Ascending aorta (tissue), 2 donors: ENCODE results near the gene MLKL. TPM values are rescaled to one million over a fixed set of nuclear protein-coding genes. Genes with fewer than 3 reads are reported as not detected.

ENCODE experiments used
- DNase-seq, 2 donors: peaks; one replicate each; pipeline ENCODE4 v3.0.0-alpha.2; 2019; ENCODE audit warnings: low spot score in 2 of 2
- H3K27ac ChIP-seq, 2 donors: fragments of 200-600 bp; sonication (generic); one replicate each; pipeline ENCODE4 v1.5.1; 2016 to 2017; ENCODE audit warnings: mild to moderate bottlenecking in 1 of 2
- H3K27me3 ChIP-seq: fragments of 200-600 bp; sonication (generic); one replicate; pipeline ENCODE4 v1.5.1; 2017
- H3K36me3 ChIP-seq, 2 donors: fragments of 200-600 bp; sonication (generic); one replicate each; pipeline ENCODE4 v1.5.1; 2016
- H3K4me1 ChIP-seq, 2 donors: fragments of 200-600 bp; sonication (generic); one replicate each; pipeline ENCODE4 v1.5.1; 2016 to 2017; ENCODE audit warnings: mild to moderate bottlenecking in 1 of 2
- H3K4me3 ChIP-seq, 2 donors: fragments of 200-600 bp; sonication (generic); one replicate each; pipeline ENCODE4 v1.5.1; 2016 to 2017; ENCODE audit warnings: mild to moderate bottlenecking in 1 of 2
- H3K9me3 ChIP-seq, 2 donors: fragments of 200-600 bp; sonication (generic); one replicate each; pipeline ENCODE4 v1.5.1; 2016
- intact Hi-C: fragments of 100-400 bp; cut with DNase I; formaldehyde crosslinking; loops from one replicate; pipeline ENCODE4 v1.15.1; 2023
- total RNA-seq: library from RNA; depleted of rRNA; stranded (reverse); fragments of >200 nt; gene quantifications from one replicate; pipeline ENCODE4 v1.1.0, GENCODE V29; 2016
- TF ChIP-seq, protein P1 (sequence below), 3 experiments: fragments of 200-600 bp in 2 of 3; fragments of 450-650 bp in 1 of 3; sonication (generic) in 2 of 3; IDR thresholded peaks; one replicate each; pipeline ENCODE4 v1.5.1; 2016 to 2019; ENCODE audit warnings: antibody characterized with exemption in 3 of 3, mild to moderate bottlenecking in 1 of 3, moderate library complexity in 1 of 3

Gene MLKL
- total RNA-seq, 1 donor from 2014 or later, result 4.0 TPM

DNA sequence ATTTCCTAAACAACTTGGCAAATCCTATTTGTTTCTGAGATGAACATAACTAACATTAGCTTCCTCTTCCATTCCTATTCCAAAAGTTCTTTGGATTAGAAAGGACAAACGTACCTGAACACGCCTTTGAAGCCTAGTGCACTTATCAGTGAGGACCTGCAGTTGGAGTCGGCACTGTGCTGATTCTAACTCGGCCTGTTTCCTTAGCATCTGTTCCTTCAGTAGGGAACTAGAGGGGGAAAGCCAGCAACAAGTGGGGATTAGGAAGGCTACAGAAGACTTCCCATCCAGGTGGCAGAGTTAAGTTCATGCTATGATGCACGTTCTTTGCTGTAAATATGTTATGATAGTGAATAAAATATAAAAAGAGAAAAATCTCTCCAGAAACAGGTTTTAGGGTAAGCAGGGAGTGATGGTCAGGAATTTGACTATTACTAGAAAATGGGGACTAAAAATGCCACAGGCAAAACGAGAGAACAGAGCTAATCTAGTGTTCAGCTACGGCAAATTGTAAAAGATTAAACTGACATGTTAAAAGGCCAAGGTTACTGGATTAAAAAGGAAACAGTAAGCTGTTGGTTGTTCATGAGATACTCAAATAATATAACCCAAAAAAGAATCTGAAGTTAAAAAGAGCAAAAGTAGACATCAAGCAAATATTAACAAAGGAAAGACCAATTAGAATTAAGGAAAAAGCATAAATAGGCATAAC is 62.8 kb downstream of the MLKL start:
- Histone ChIP-seq H3K4me3 (no peak overlapping the region), H3K36me3 (peaks cover 36 to 69% of the 10 kb centered on the region in 2 donors), H3K27me3 (no peaks in the 10 kb centered on the region), H3K9me3 (no peaks in the 10 kb centered on the region), H3K27ac (no peak overlapping the region), H3K4me1 (no peaks in the 10 kb centered on the region)
- TF ChIP-seq, protein P1, sequence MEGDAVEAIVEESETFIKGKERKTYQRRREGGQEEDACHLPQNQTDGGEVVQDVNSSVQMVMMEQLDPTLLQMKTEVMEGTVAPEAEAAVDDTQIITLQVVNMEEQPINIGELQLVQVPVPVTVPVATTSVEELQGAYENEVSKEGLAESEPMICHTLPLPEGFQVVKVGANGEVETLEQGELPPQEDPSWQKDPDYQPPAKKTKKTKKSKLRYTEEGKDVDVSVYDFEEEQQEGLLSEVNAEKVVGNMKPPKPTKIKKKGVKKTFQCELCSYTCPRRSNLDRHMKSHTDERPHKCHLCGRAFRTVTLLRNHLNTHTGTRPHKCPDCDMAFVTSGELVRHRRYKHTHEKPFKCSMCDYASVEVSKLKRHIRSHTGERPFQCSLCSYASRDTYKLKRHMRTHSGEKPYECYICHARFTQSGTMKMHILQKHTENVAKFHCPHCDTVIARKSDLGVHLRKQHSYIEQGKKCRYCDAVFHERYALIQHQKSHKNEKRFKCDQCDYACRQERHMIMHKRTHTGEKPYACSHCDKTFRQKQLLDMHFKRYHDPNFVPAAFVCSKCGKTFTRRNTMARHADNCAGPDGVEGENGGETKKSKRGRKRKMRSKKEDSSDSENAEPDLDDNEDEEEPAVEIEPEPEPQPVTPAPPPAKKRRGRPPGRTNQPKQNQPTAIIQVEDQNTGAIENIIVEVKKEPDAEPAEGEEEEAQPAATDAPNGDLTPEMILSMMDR (IDR thresholded peaks at IDR 0.05), result no peak
- intact Hi-C loops, result no loop called here
- no peak for DNase-seq

DNA sequence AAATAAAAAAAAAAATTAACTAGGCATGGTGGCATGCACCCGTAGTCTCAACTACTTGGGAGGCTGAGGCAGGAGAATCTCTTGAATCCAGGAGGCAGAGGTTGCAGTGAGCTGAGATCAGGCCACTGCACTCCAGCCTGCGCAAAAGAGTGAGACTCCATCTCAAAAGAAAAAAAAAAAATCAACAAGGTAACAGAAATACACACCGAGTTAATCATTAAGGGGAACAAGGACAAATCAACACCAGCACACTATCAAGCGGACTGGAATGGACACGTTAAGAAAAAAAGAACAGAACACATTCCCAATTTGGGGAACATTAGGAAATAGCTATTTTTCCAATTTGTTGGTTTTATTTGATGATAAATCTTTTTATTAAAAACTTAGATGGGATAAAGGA is 65.4 kb downstream of the MLKL start:
- DNase-seq, result no peak
- H3K9me3 ChIP-seq, result no peaks in the 10 kb centered on the region
- no peaks in the 10 kb centered on the region for H3K27me3 ChIP-seq
- H3K36me3 ChIP-seq, result peaks cover 43 to 73% of the 10 kb centered on the region in 2 donors
- no peak overlapping the region for H3K27ac ChIP-seq
- no peaks in the 10 kb centered on the region for H3K4me1 ChIP-seq
- TF ChIP-seq, protein P1 (IDR thresholded peaks at IDR 0.05), result no peak
- H3K4me3 ChIP-seq, result no peak overlapping the region
- intact Hi-C loops, result no loop called here

DNA sequence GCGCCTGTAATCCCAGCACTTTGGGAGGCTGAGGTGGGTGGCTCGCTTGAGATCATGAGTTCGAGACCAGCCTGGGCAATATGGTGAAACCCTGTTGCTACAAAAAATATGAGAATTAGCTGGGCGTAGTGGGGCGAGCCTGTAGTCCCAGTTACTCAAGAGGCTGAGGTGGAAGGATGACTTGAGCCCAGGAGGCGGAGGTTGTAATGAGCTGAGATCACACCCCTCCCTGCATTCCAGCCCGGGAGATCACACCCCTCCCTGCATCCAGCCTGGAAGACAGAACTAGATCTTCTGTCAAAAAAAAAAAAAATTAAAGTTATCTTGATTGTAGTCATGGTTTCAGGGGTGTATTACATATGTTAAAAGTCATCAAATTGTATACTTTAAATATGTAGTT is 67.0 kb downstream of the MLKL start:
- Histone ChIP-seq H3K27ac (no peak overlapping the region), H3K4me3 (no peak overlapping the region), H3K36me3 (peaks cover 46 to 66% of the 10 kb centered on the region in 2 donors), H3K4me1 (no peaks in the 10 kb centered on the region), H3K27me3 (no peaks in the 10 kb centered on the region), H3K9me3 (no peaks in the 10 kb centered on the region)
- DNase-seq, result no peak
- TF ChIP-seq, protein P1 (IDR thresholded peaks at IDR 0.05), result no peak
- intact Hi-C loops, result no loop called here

DNA sequence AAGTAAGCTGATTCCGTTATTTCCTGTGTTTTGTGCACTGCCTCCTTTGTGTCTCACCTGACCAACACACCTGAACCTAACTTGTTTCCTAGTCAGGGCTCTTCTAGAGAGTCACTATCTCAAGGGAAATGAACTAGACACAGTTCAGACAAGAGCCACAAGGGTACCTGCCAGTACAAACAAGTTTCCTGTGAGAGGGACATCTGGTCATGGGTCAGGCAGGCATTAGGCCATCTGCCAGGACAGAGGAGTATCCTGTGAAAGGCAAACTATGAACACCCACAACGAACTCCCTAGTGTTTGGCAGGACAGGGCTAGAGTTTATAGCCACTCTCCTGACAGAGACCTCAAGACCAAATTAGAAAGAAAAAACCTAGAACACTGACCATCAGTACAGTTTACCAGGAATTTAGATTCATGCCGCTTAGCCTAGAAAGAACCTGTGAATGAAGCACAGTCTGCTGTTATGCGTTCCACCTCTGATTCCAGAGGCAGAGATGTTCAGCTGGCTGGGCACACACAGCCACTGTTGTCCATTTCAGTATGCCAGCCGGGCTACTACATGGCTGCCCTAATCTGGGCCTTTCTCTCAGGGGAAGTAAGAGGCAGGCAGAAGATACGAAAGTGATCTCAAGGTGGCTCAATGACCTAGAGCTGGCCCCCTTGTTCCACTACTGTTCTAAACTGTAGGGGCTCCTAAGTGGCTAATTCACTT is 73.0 kb downstream of the MLKL start:
- H3K27me3 ChIP-seq, result no peaks in the 10 kb centered on the region
- H3K36me3 ChIP-seq, result peaks cover 75 to 77% of the 10 kb centered on the region in 2 donors
- DNase-seq, result no peak
- H3K4me3 ChIP-seq, result no peak overlapping the region
- intact Hi-C loops, result loop anchor here (10.0 kb wide), 1 partner anchor 173 kb away; no protein-coding TSS in a partner anchor
- TF ChIP-seq, protein P1 (IDR thresholded peaks at IDR 0.05), result no peak
- no peak overlapping the region for H3K27ac ChIP-seq
- H3K4me1 ChIP-seq, result no peaks in the 10 kb centered on the region
- no peaks in the 10 kb centered on the region for H3K9me3 ChIP-seq

DNA sequence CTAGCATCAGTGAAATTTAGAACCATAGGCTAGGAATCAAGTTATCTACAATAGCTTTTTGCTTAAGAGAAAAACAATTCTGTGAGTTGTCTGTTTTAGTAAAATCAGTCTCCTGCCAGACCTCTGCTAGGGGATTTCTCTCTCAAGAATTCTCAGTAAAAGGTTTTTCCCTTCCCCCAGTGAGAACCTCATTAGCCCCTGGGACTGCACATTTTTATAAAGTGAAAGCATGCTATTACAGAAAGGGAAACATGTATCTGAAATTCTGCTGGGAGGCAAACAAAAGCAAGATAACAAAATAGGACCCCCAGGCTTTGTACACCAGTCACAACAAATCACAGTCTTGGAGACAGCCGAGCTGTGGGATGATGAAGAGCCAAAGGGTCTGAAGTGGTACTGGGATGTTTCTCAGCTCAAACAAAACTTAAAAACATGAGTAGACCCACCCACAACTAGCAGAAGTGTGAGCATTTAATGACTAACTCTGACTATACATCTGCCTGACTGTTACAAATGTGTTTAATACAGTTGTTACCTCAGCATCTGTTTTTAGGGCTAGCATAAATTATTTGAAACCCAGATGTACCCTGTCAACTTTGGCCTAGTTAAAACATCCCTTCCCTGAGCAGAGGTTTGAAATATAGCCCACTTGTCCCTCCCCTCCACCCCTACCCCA is 73.8 kb downstream of the MLKL start:
- TF ChIP-seq, protein P1 (IDR thresholded peaks at IDR 0.05), result no peak
- Histone ChIP-seq H3K36me3 (peaks cover 75 to 77% of the 10 kb centered on the region in 2 donors), H3K9me3 (no peaks in the 10 kb centered on the region), H3K4me1 (no peaks in the 10 kb centered on the region), H3K27ac (no peak overlapping the region), H3K27me3 (no peaks in the 10 kb centered on the region), H3K4me3 (no peak overlapping the region)
- no peak for DNase-seq
- intact Hi-C loops, result loop anchor here (10.0 kb wide), 1 partner anchor 172 kb away; no protein-coding TSS in a partner anchor
